IMR-90 (cell line): ENCODE results near the gene PRKD1. TPM values are rescaled to one million over a fixed set of nuclear protein-coding genes. Genes with fewer than 3 reads are reported as not detected.

ENCODE experiments used
- ATAC-seq: fragments of 200-7000 bp; cut with Tn5 transposase; 2 replicates; pipeline ENCODE4 v1.9.1; 2020; ENCODE audit warnings: low read depth, mild to moderate bottlenecking, moderate library complexity
- BruUV-seq: library from RNA; stranded (reverse); fragments of 400-500 nt; replicated peaks from 2 replicates; lab custom pipeline; 2021; lab: Mats Ljungman, UMichigan
- CTCF ChIA-PET: fragments of 300-600 bp; formaldehyde crosslinking; extraction: SDS; loops from one replicate; lab custom pipeline; 2021; ENCODE audit warnings: antibody characterized with exemption; lab: Yijun Ruan, JAX
- POLR2A ChIA-PET: fragments of 300-600 bp; sonication (Branson Sonifier 250); formaldehyde crosslinking; loops from one replicate; lab custom pipeline; 2022; ENCODE audit warnings: antibody characterized with exemption; ENCODE audit not compliant: unreplicated experiment; lab: Charles Lee
- DNase-seq: peaks from one replicate; pipeline ENCODE4 v3.0.0; 2013
- H2AFZ ChIP-seq: replicated peaks from 2 replicates; pipeline ENCODE3; 2013; ENCODE audit warnings: low read length, mild to moderate bottlenecking; ENCODE audit not compliant: poor library complexity
- H2AK5ac ChIP-seq: 2 replicates; pipeline ENCODE4 v1.6.1; 2013; ENCODE audit warnings: low read depth, low read length, inconsistent platforms
- H2AK9ac ChIP-seq: replicated peaks from 2 replicates; pipeline ENCODE3; 2013; ENCODE audit warnings: mild to moderate bottlenecking, low read depth, low read length, moderate library complexity; ENCODE audit not compliant: poor library complexity
- H2BK120ac ChIP-seq: 2 replicates; pipeline ENCODE4 v1.6.1; 2013; ENCODE audit warnings: low read depth, low read length, inconsistent platforms
- H2BK15ac ChIP-seq: 3 replicates; pipeline ENCODE4 v1.6.1; 2013; ENCODE audit warnings: low read depth, low read length, inconsistent platforms
- H2BK20ac ChIP-seq: 2 replicates; pipeline ENCODE4 v1.6.1; 2013; ENCODE audit warnings: low read depth, mild to moderate bottlenecking, inconsistent platforms, low read length, moderate library complexity
- H2BK5ac ChIP-seq: 2 replicates; pipeline ENCODE4 v1.6.1; 2013; ENCODE audit warnings: mild to moderate bottlenecking, low read depth, low read length, inconsistent platforms; ENCODE audit not compliant: poor library complexity, severe bottlenecking
- H3K14ac ChIP-seq: replicated peaks from 2 replicates; pipeline ENCODE4 v1.6.1; 2013; ENCODE audit warnings: low read depth, low read length, inconsistent platforms
- H3K18ac ChIP-seq: 2 replicates; pipeline ENCODE4 v1.6.1; 2013; ENCODE audit warnings: low read depth, low read length, control low read depth
- H3K23ac ChIP-seq: 2 replicates; pipeline ENCODE4 v1.6.1; 2013; ENCODE audit warnings: low read depth, low read length, inconsistent platforms
- H3K27ac ChIP-seq: 2 replicates; pipeline ENCODE4 v1.5.1; 2013; ENCODE audit warnings: mild to moderate bottlenecking, control low read depth, low read length; ENCODE audit not compliant: insufficient read depth
- H3K27me3 ChIP-seq: 2 replicates; pipeline ENCODE4 v1.6.1; 2013; ENCODE audit warnings: low read length; ENCODE audit not compliant: control insufficient read depth, insufficient read depth
- H3K36me3 ChIP-seq: 2 replicates; pipeline ENCODE4 v1.6.1; 2013; ENCODE audit warnings: low read length, mixed read lengths; ENCODE audit not compliant: control insufficient read depth, insufficient read depth
- H3K4ac ChIP-seq: 2 replicates; pipeline ENCODE4 v1.6.1; 2013; ENCODE audit warnings: low read depth, low read length, inconsistent platforms
- H3K4me1 ChIP-seq: 2 replicates; pipeline ENCODE4 v1.6.1; 2013; ENCODE audit warnings: low read length, mixed read lengths; ENCODE audit not compliant: control insufficient read depth, insufficient read depth
- H3K4me2 ChIP-seq: 2 replicates; pipeline ENCODE4 v1.6.1; 2013; ENCODE audit warnings: low read depth, mild to moderate bottlenecking, control low read depth, low read length, moderate library complexity
- H3K4me3 ChIP-seq: 2 replicates; pipeline ENCODE4 v1.5.1; 2013; ENCODE audit warnings: low read depth, mild to moderate bottlenecking, control low read depth, low read length, moderate library complexity; ENCODE audit not compliant: insufficient read depth
- H3K56ac ChIP-seq: 2 replicates; pipeline ENCODE4 v1.6.1; 2013; ENCODE audit warnings: low read length, inconsistent platforms; ENCODE audit not compliant: insufficient read depth; ENCODE audit errors: extremely low read depth
- H3K79me1 ChIP-seq, 2 experiments: 2 replicates each; pipeline ENCODE4 v1.6.1; 2013; ENCODE audit warnings: low read length in 2 of 2, inconsistent platforms in 1 of 2, low read depth in 1 of 2
- H3K9ac ChIP-seq: 2 replicates; pipeline ENCODE4 v1.6.1; 2013; ENCODE audit warnings: low read depth, low read length, control low read depth
- H3K9me1 ChIP-seq: 2 replicates; pipeline ENCODE4 v1.6.1; 2013; ENCODE audit warnings: low read length, inconsistent platforms; ENCODE audit not compliant: insufficient read depth
- H3K9me3 ChIP-seq: 2 replicates; pipeline ENCODE4 v1.6.1; 2013; ENCODE audit warnings: low read length; ENCODE audit not compliant: control insufficient read depth, insufficient read depth
- H4K20me1 ChIP-seq: 2 replicates; pipeline ENCODE4 v1.6.1; 2013; ENCODE audit warnings: low read length, inconsistent platforms; ENCODE audit not compliant: insufficient read depth
- H4K5ac ChIP-seq: 2 replicates; pipeline ENCODE4 v1.6.1; 2013; ENCODE audit warnings: mild to moderate bottlenecking, low read depth, low read length, control low read depth
- H4K8ac ChIP-seq, 2 experiments: 2 replicates each; pipeline ENCODE4 v1.6.1; 2013; ENCODE audit warnings: low read depth in 2 of 2, low read length in 2 of 2, control low read depth in 1 of 2, inconsistent platforms in 1 of 2
- H4K91ac ChIP-seq: 2 replicates; pipeline ENCODE4 v1.6.1; 2013; ENCODE audit warnings: low read depth, low read length, inconsistent platforms; ENCODE audit not compliant: insufficient read depth
- BHLHE40 ChIP-seq: fragments of 150-350 bp; IDR thresholded peaks from 2 replicates; pipeline ENCODE4 v1.6.1; 2016; ENCODE audit warnings: mild to moderate bottlenecking, low read depth, low read length
- CEBPB ChIP-seq: IDR thresholded peaks from 2 replicates; pipeline ENCODE4 v1.6.1; 2012; ENCODE audit warnings: low read depth, low read length, improper control_type of control experiment
- CHD1 ChIP-seq: IDR thresholded peaks from 2 replicates; pipeline ENCODE4 v1.6.1; 2012; ENCODE audit warnings: low read depth, low read length, improper control_type of control experiment
- CTCF ChIP-seq: conservative IDR thresholded peaks from 2 replicates; pipeline ENCODE4 v1.5.1; 2012; ENCODE audit warnings: mild to moderate bottlenecking, low read depth, low read length, improper control_type of control experiment
- FOS ChIP-seq: fragments of 150-350 bp; IDR thresholded peaks from 2 replicates; pipeline ENCODE4 v1.6.1; 2016; ENCODE audit warnings: low read depth, low read length
- MAFK ChIP-seq: IDR thresholded peaks from 2 replicates; pipeline ENCODE4 v1.6.1; 2012; ENCODE audit warnings: low read depth, low read length, improper control_type of control experiment
- MAZ ChIP-seq: IDR thresholded peaks from 2 replicates; pipeline ENCODE4 v1.6.1; 2012; ENCODE audit warnings: low read depth, mild to moderate bottlenecking, low read length, improper control_type of control experiment, moderate library complexity, borderline replicate concordance
- MXI1 ChIP-seq: IDR thresholded peaks from 2 replicates; pipeline ENCODE4 v1.6.1; 2012; ENCODE audit warnings: low read depth, mild to moderate bottlenecking, low read length, moderate library complexity, borderline replicate concordance
- NFE2L2 ChIP-seq: fragments of 150-350 bp; IDR thresholded peaks from 2 replicates; pipeline ENCODE4 v1.6.1; 2016; ENCODE audit warnings: low read depth, mild to moderate bottlenecking, low read length
- POLR2A ChIP-seq: IDR thresholded peaks from 2 replicates; pipeline ENCODE4 v1.6.1; 2012; ENCODE audit warnings: mild to moderate bottlenecking, low read depth, low read length
- RAD21 ChIP-seq: IDR thresholded peaks from 2 replicates; pipeline ENCODE4 v1.6.1; 2012; ENCODE audit warnings: low read length, improper control_type of control experiment
- RCOR1 ChIP-seq: IDR thresholded peaks from 2 replicates; pipeline ENCODE4 v1.6.1; 2012; ENCODE audit warnings: mild to moderate bottlenecking, low read length, improper control_type of control experiment; ENCODE audit not compliant: insufficient replicate concordance
- RFX5 ChIP-seq: IDR thresholded peaks from 2 replicates; pipeline ENCODE4 v1.8.0; 2012; ENCODE audit warnings: low read depth, mild to moderate bottlenecking, low read length, moderate library complexity
- SMC3 ChIP-seq: fragments of 150-350 bp; IDR thresholded peaks from 2 replicates; pipeline ENCODE4 v1.6.1; 2016; ENCODE audit warnings: low read depth, mild to moderate bottlenecking, antibody characterized with exemption, low read length, moderate library complexity
- WGBS, 2 experiments: methylation state at CpG; one replicate each; pipeline versions ENCODE4 v1.1.5 to v1.1.7; 2013; ENCODE audit warnings: missing lambda C conversion rate in 2 of 2; ENCODE audit not compliant: insufficient read length in 1 of 2; ENCODE audit errors: extremely low coverage in 2 of 2; 5-methylcytosine and 5-hydroxymethylcytosine counted together
- dilution Hi-C: fragments of 300-500 bp; cut with HindIII; formaldehyde crosslinking; loops from one replicate; pipeline ENCODE4 v1.14.3; 2018; ENCODE audit warnings: low sequenced_read_pairs; ENCODE audit not compliant: unreplicated experiment
- in situ Hi-C: fragments of 300-500 bp; cut with MboI; formaldehyde crosslinking; loops from 3 replicates; pipeline ENCODE4 v1.14.3; 2019; ENCODE audit warnings: low sequenced_read_pairs, inconsistent platforms, mixed read lengths
- intact Hi-C: fragments of 100-400 bp; cut with micrococcal nuclease; formaldehyde crosslinking; loops from 2 replicates; pipeline ENCODE4 v1.10.0; 2022
- polyA plus RNA-seq, 3 experiments: library from polyadenylated mRNA; depleted of rRNA; stranded (reverse); fragments of >200 nt; gene quantifications; 2 replicates each; pipeline ENCODE4 v1.2.3, GENCODE V29; 2012; ENCODE audit warnings: low replicate concordance in 1 of 3
- total RNA-seq: library from RNA; depleted of rRNA; stranded (reverse); fragments of >200 nt; gene quantifications from 2 replicates; pipeline ENCODE4 v1.2.3, GENCODE V29; 2012
- TF ChIP-seq, protein P1 (sequence below): fragments of 150-350 bp; IDR thresholded peaks from 2 replicates; pipeline ENCODE4 v1.6.1; 2017; ENCODE audit warnings: mild to moderate bottlenecking, antibody characterized with exemption, low read length, low read depth
- TF ChIP-seq, protein P2 (sequence below): fragments of 150-350 bp; IDR thresholded peaks from 2 replicates; pipeline ENCODE4 v1.6.1; 2016; ENCODE audit warnings: low read depth, mild to moderate bottlenecking, low read length, moderate library complexity, borderline replicate concordance

The PRKD1 gene
- total and polyA plus RNA-seq, 2 of the 4 experiments (the other 2 are of a cell fraction), result 12.9 to 14.2 TPM

- Histone ChIP-seq H4K91ac (no peak overlapping the region), H4K5ac (no peak overlapping the region), H3K4me3 (no peak overlapping the region), H3K9me1 (no peaks in the 10 kb centered on the region), H3K4me2 (no peak overlapping the region), H2AK9ac (no peak overlapping the region), H3K27me3 (peaks cover 10% of the 10 kb centered on the region; the same call in 1 of the 2 replicates), H4K8ac (no peak overlapping the region), H3K18ac (no peak overlapping the region), H3K4ac (no peak overlapping the region), H3K56ac (no peak overlapping the region), H3K23ac (no peak overlapping the region), H2BK5ac (no peak overlapping the region), H2AFZ (no peak overlapping the region), H2BK15ac (no peak overlapping the region), H3K27ac (no peak overlapping the region), H3K36me3 (no peaks in the 10 kb centered on the region), H2BK20ac (no peak overlapping the region), H3K79me1 (no peaks in the 10 kb centered on the region), H3K4me1 (no peaks in the 10 kb centered on the region), H3K9me3 (no peaks in the 10 kb centered on the region), H3K9ac (no peak overlapping the region), H4K20me1 (no peaks in the 10 kb centered on the region), H2BK120ac (no peak overlapping the region), H3K14ac (no peak overlapping the region), H2AK5ac (no peak overlapping the region)
- in situ Hi-C loops (loop anchor here (10.0 kb wide), 2 partner anchors 304 to 514 kb away; no protein-coding TSS in a partner anchor), dilution Hi-C loops (no loop called here), intact Hi-C loops (loop anchor here (5.0 kb wide), 1 partner anchor 372 kb away; no protein-coding TSS in a partner anchor)
- BruUV-seq, result no TSS peak
- ChIA-PET CTCF (interaction anchor here (1.0 to 1.3 kb wide), 3 partner anchors 10 to 772 kb away, joined by 3 to 6 read pairs (median 4); no protein-coding TSS in a partner anchor), POLR2A (no interaction called here)
- DNase-seq, result no peak
- no peak for ATAC-seq
- TF ChIP-seq RFX5 (no peak), MAZ (no peak), MXI1 (no peak), FOS (no peak), BHLHE40 (no peak), MAFK (no peak), RAD21 (no peak), CEBPB (no peak), CHD1 (no peak), RCOR1 (no peak), POLR2A (no peak), CTCF (no peak), NFE2L2 (no peak), SMC3 (no peak)
- TF ChIP-seq, protein P1, sequence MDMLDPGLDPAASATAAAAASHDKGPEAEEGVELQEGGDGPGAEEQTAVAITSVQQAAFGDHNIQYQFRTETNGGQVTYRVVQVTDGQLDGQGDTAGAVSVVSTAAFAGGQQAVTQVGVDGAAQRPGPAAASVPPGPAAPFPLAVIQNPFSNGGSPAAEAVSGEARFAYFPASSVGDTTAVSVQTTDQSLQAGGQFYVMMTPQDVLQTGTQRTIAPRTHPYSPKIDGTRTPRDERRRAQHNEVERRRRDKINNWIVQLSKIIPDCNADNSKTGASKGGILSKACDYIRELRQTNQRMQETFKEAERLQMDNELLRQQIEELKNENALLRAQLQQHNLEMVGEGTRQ, result no peak
- TF ChIP-seq, protein P2, sequence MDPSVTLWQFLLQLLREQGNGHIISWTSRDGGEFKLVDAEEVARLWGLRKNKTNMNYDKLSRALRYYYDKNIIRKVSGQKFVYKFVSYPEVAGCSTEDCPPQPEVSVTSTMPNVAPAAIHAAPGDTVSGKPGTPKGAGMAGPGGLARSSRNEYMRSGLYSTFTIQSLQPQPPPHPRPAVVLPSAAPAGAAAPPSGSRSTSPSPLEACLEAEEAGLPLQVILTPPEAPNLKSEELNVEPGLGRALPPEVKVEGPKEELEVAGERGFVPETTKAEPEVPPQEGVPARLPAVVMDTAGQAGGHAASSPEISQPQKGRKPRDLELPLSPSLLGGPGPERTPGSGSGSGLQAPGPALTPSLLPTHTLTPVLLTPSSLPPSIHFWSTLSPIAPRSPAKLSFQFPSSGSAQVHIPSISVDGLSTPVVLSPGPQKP, result no peak
- WGBS, 2 experiments, result no CpG with 5 or more reads among the region's 1 CpG
Observed at GRCh38 chr14:29528889-29529288, 398.8 kb downstream of the PRKD1 start.
